ENCODE results near the gene DCPS.

DCPS gene

GRCh38 chr11:126390272-126390867 lies 86.5 kb downstream of the DCPS start:
- TF ChIP-seq CTCF (IDR thresholded peaks at IDR 0.05), result no peak
- Histone ChIP-seq H3K9me3 (ENCODE audit: control insufficient read depth, low read length) (no peaks in the 10 kb centered on the region), H3K4me2 (ENCODE audit: low read length) (no peak overlapping the region), H3K36me3 (ENCODE audit: control insufficient read depth, insufficient read depth, low read length) (no peaks in the 10 kb centered on the region), H3K79me2 (no peaks in the 10 kb centered on the region), H3K27me3 (ENCODE audit: control insufficient read depth, insufficient read depth, low read length) (no peaks in the 10 kb centered on the region), H3K4me1 (no peaks in the 10 kb centered on the region), H3K9ac (no peak overlapping the region), H2AFZ (no peak overlapping the region), H3K4me3 (ENCODE audit: low read depth, low read length) (no peak overlapping the region), H3K27ac (no peak overlapping the region)

GRCh38 chr11:126391286-126391954 lies 87.6 kb downstream of the DCPS start:
- TF ChIP-seq CTCF (IDR thresholded peaks at IDR 0.05), result no peak
- H3K4me3 ChIP-seq (ENCODE audit: low read depth, low read length), result no peak overlapping the region
- no peaks in the 10 kb centered on the region for H3K9me3 ChIP-seq (ENCODE audit: control insufficient read depth, low read length)
- H3K79me2 ChIP-seq, result no peaks in the 10 kb centered on the region
- no peaks in the 10 kb centered on the region for H3K4me1 ChIP-seq
- H3K27me3 ChIP-seq (ENCODE audit: control insufficient read depth, insufficient read depth, low read length), result no peaks in the 10 kb centered on the region
- H3K4me2 ChIP-seq (ENCODE audit: low read length), result no peak overlapping the region
- H3K36me3 ChIP-seq (ENCODE audit: control insufficient read depth, insufficient read depth, low read length), result no peaks in the 10 kb centered on the region
- no peak overlapping the region for H3K27ac ChIP-seq
- H2AFZ ChIP-seq, result no peak overlapping the region
- no peak overlapping the region for H3K9ac ChIP-seq

DNA sequence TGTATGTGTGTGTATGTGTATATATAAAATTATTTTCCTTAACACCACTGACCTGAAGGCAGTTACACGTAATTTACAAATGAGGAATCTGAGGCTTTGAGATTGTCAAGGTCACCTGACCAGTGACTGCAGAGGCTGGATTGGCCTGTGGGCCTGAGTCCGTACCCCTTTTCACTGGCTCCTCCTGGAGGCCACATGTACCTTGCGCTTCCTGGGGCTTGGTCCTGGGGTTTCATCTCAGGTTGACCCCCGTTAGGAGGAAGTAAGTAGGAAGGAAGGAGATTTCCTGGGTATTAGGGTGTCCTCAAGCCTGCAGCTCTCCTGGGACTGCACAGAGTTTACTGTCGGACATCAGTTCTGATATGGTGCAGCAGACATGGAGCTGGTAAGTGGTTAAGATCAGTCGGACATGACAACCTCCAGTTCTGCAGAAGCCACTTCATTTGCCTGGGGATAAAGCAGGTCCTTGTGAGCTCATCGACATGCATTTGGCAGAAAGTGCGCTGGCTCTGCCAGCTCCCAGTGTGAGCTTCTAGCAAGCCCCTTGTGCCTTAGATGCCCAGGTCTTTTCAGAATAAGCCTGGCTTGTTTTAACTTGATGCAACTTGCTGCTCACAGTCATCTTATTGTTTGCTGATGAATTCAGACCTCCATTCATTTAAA lies 88.2 kb downstream of the DCPS start:
- no peaks in the 10 kb centered on the region for H3K4me1 ChIP-seq
- H2AFZ ChIP-seq, result no peak overlapping the region
- H3K79me2 ChIP-seq, result no peaks in the 10 kb centered on the region
- H3K36me3 ChIP-seq (ENCODE audit: control insufficient read depth, insufficient read depth, low read length), result no peaks in the 10 kb centered on the region
- H3K4me2 ChIP-seq (ENCODE audit: low read length), result no peak overlapping the region
- H3K27me3 ChIP-seq (ENCODE audit: control insufficient read depth, insufficient read depth, low read length), result no peaks in the 10 kb centered on the region
- no peak overlapping the region for H3K27ac ChIP-seq
- TF ChIP-seq CTCF (IDR thresholded peaks at IDR 0.05), result no peak
- no peak overlapping the region for H3K4me3 ChIP-seq (ENCODE audit: low read depth, low read length)
- H3K9ac ChIP-seq, result no peak overlapping the region
- no peaks in the 10 kb centered on the region for H3K9me3 ChIP-seq (ENCODE audit: control insufficient read depth, low read length)

GRCh38 chr11:126392633-126393013 lies 88.8 kb downstream of the DCPS start:
- Histone ChIP-seq H3K4me2 (ENCODE audit: low read length) (no peak overlapping the region), H3K9me3 (ENCODE audit: control insufficient read depth, low read length) (no peaks in the 10 kb centered on the region), H3K79me2 (no peaks in the 10 kb centered on the region), H3K9ac (no peak overlapping the region), H3K4me3 (ENCODE audit: low read depth, low read length) (no peak overlapping the region), H3K27ac (no peak overlapping the region), H2AFZ (no peak overlapping the region), H3K36me3 (ENCODE audit: control insufficient read depth, insufficient read depth, low read length) (no peaks in the 10 kb centered on the region), H3K4me1 (no peaks in the 10 kb centered on the region), H3K27me3 (ENCODE audit: control insufficient read depth, insufficient read depth, low read length) (no peaks in the 10 kb centered on the region)
- no peak for TF ChIP-seq CTCF (IDR thresholded peaks at IDR 0.05)
